NCI-H748 (cell line): ENCODE measurements around the gene USP46.
A peak's percentile ranks its signal among the peaks of the same experiment; 100 is the strongest.

Experiments
- DNase-seq: peaks from one replicate; lab custom pipeline; 2025; ENCODE audit not compliant: unreplicated experiment; lab: John Stamatoyannopoulos, UW

Gene USP46

GRCh38 chr4:52622564-52622963, 36.5 kb downstream of the USP46 start:
- DNase-seq, result no peak

- no peak for DNase-seq
Measured at GRCh38 chr4:52621567-52621966, 37.5 kb downstream of the USP46 start.

GRCh38 chr4:52619591-52619931, 39.5 kb downstream of the USP46 start:
- DNase-seq, result no peak

- no peak for DNase-seq
Measured at GRCh38 chr4:52618795-52619590, 40.1 kb downstream of the USP46 start.

- no peak for DNase-seq
Measured at GRCh38 chr4:52617336-52618020, 41.6 kb downstream of the USP46 start.

- no peak for DNase-seq
Measured at GRCh38 chr4:52614241-52614640, 44.9 kb downstream of the USP46 start.

- no peak for DNase-seq
Measured at GRCh38 chr4:52612341-52612740, 46.8 kb downstream of the USP46 start.

GRCh38 chr4:52611030-52611555, 48.0 kb downstream of the USP46 start:
- DNase-seq, result no peak

GRCh38 chr4:52606726-52607125, 52.4 kb downstream of the USP46 start:
- no peak for DNase-seq

GRCh38 chr4:52606040-52606439, 53.1 kb downstream of the USP46 start:
- no peak for DNase-seq

- DNase-seq, result no peak
Measured at GRCh38 chr4:52604215-52604614, 54.9 kb downstream of the USP46 start.

- no peak for DNase-seq
Measured at GRCh38 chr4:52600275-52600674, 58.8 kb downstream of the USP46 start.

GRCh38 chr4:52595001-52595400, 64.1 kb downstream of the USP46 start:
- DNase-seq, result no peak

GRCh38 chr4:52592287-52592686, 66.8 kb downstream of the USP46 start:
- no peak for DNase-seq

GRCh38 chr4:52588771-52589591, 70.1 kb downstream of the USP46 start:
- DNase-seq, result no peak

GRCh38 chr4:52588097-52588496, 71.0 kb downstream of the USP46 start:
- DNase-seq, result peak; percentile 14

- no peak for DNase-seq
Measured at GRCh38 chr4:52586069-52586468, 73.0 kb downstream of the USP46 start.

- no peak for DNase-seq
Measured at GRCh38 chr4:52585379-52585778, 73.7 kb downstream of the USP46 start.

- DNase-seq, result no peak
Measured at GRCh38 chr4:52579602-52580272, 79.4 kb downstream of the USP46 start.

GRCh38 chr4:52578951-52579350, 80.2 kb downstream of the USP46 start:
- no peak for DNase-seq

GRCh38 chr4:52577624-52577962, 81.5 kb downstream of the USP46 start:
- DNase-seq, result no peak
